Loucy (cell line): Measurements from ENCODE around the gene CLTB.

Experiments used
- H2AFZ ChIP-seq: fragments of 200-600 bp; sonication (generic); 2 replicates; pipeline ENCODE4 v1.6.0; 2016; ENCODE audit warnings: antibody characterized with exemption, mild to moderate bottlenecking, low read length, moderate library complexity
- H3F3A ChIP-seq: fragments of 200-600 bp; 2 replicates; pipeline ENCODE4 v1.6.0; 2016; ENCODE audit warnings: antibody characterized with exemption, low read depth, mild to moderate bottlenecking
- H3K27me3 ChIP-seq: fragments of 200-600 bp; sonication (generic); 2 replicates; pipeline ENCODE4 v1.6.1; 2014; ENCODE audit warnings: low read length, mild to moderate bottlenecking; ENCODE audit not compliant: insufficient read depth, poor library complexity, severe bottlenecking
- H3K36me3 ChIP-seq: fragments of 200-600 bp; sonication (generic); 2 replicates; pipeline ENCODE4 v1.6.1; 2016; ENCODE audit warnings: low read length; ENCODE audit not compliant: insufficient read depth
- H3K4me1 ChIP-seq: fragments of 200-600 bp; sonication (generic); 2 replicates; pipeline ENCODE4 v1.5.1; 2014; ENCODE audit warnings: low read length, mild to moderate bottlenecking; ENCODE audit not compliant: insufficient read depth, poor library complexity, severe bottlenecking
- H3K4me2 ChIP-seq: fragments of 200-600 bp; sonication (generic); 2 replicates; pipeline ENCODE4 v1.6.0; 2014; ENCODE audit warnings: antibody characterized with exemption, low read length, low read depth, mild to moderate bottlenecking; ENCODE audit not compliant: poor library complexity, severe bottlenecking
- H3K4me3 ChIP-seq: fragments of 200-600 bp; sonication (generic); 2 replicates; pipeline ENCODE4 v1.5.1; 2014; ENCODE audit warnings: low read length, mild to moderate bottlenecking, mixed read lengths; ENCODE audit not compliant: poor library complexity, severe bottlenecking
- H3K79me2 ChIP-seq: fragments of 200-600 bp; sonication (generic); 2 replicates; pipeline ENCODE4 v1.6.1; 2014; ENCODE audit warnings: low read length; ENCODE audit not compliant: insufficient read depth
- H3K9ac ChIP-seq: fragments of 200-600 bp; sonication (generic); 2 replicates; pipeline ENCODE4 v1.6.0; 2014; ENCODE audit warnings: mild to moderate bottlenecking, low read depth, low read length, moderate library complexity; ENCODE audit not compliant: poor library complexity, severe bottlenecking
- H3K9me2 ChIP-seq: fragments of 200-600 bp; sonication (generic); replicated peaks from 2 replicates; pipeline ENCODE4 v1.6.1; 2016; ENCODE audit warnings: low read depth, low read length, mixed read lengths
- H3K9me3 ChIP-seq: fragments of 200-600 bp; sonication (generic); 2 replicates; pipeline ENCODE4 v1.6.1; 2014; ENCODE audit warnings: mild to moderate bottlenecking, antibody characterized with exemption, low read length, low read depth; ENCODE audit not compliant: insufficient read depth
- H4K20me1 ChIP-seq: fragments of 200-600 bp; sonication (generic); 2 replicates; pipeline ENCODE4 v1.6.0; 2014; ENCODE audit warnings: antibody characterized with exemption, low read length, mild to moderate bottlenecking; ENCODE audit not compliant: insufficient read depth, poor library complexity, severe bottlenecking
- EZH2phosphoT487 ChIP-seq: fragments of 200-600 bp; IDR thresholded peaks from 2 replicates; pipeline ENCODE4 v1.6.1; 2018; ENCODE audit warnings: antibody characterized with exemption, mild to moderate bottlenecking, moderate library complexity, borderline replicate concordance
- TF ChIP-seq, protein P1 (sequence below): fragments of 200-600 bp; sonication (generic); conservative IDR thresholded peaks from 2 replicates; pipeline ENCODE4 v1.5.1; 2014; ENCODE audit warnings: mild to moderate bottlenecking, antibody characterized with exemption, low read length

CLTB gene

DNA sequence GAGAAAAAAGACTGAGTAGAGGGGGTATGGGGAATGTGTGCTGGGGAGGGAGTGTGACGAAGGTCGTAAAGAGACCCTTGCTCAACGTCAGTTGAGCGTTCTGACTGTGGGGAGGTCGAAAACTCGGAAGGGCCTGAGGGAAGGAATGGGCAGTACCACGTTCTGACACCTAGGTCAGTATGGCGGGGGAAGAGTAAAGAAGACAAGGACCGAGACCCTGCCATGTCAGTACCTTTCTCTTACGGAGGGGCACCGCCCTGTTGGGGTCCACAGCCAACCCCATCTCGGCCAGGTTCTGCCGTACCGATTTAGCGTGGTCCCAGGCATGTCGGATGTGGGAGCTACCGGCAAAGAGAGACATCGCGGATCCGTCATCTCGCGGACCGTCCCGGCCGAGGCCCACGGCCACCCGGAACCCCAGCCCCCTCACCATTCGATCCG, 28.3 kb downstream of the CLTB start:
- no peaks in the 10 kb centered on the region for H3F3A ChIP-seq
- H3K4me3 ChIP-seq, result peak overlapping the region; percentile 96
- peak overlapping the region; percentile 40 for H2AFZ ChIP-seq
- H3K4me1 ChIP-seq, result peaks cover 6% of the 10 kb centered on the region
- no peaks in the 10 kb centered on the region for H3K9me2 ChIP-seq
- H3K27me3 ChIP-seq, result no peaks in the 10 kb centered on the region
- peak overlapping the region; percentile 87 for H3K9ac ChIP-seq
- peak overlapping the region; percentile 88 for H3K4me2 ChIP-seq
- H3K9me3 ChIP-seq, result no peaks in the 10 kb centered on the region
- TF ChIP-seq, protein P1, sequence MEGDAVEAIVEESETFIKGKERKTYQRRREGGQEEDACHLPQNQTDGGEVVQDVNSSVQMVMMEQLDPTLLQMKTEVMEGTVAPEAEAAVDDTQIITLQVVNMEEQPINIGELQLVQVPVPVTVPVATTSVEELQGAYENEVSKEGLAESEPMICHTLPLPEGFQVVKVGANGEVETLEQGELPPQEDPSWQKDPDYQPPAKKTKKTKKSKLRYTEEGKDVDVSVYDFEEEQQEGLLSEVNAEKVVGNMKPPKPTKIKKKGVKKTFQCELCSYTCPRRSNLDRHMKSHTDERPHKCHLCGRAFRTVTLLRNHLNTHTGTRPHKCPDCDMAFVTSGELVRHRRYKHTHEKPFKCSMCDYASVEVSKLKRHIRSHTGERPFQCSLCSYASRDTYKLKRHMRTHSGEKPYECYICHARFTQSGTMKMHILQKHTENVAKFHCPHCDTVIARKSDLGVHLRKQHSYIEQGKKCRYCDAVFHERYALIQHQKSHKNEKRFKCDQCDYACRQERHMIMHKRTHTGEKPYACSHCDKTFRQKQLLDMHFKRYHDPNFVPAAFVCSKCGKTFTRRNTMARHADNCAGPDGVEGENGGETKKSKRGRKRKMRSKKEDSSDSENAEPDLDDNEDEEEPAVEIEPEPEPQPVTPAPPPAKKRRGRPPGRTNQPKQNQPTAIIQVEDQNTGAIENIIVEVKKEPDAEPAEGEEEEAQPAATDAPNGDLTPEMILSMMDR, result no peak
- no peak for TF ChIP-seq EZH2phosphoT487
- no peaks in the 10 kb centered on the region for H4K20me1 ChIP-seq
- H3K79me2 ChIP-seq, result peaks cover 37% of the 10 kb centered on the region
- peaks cover 4% of the 10 kb centered on the region; the same call in 1 of the 2 replicates for H3K36me3 ChIP-seq

DNA sequence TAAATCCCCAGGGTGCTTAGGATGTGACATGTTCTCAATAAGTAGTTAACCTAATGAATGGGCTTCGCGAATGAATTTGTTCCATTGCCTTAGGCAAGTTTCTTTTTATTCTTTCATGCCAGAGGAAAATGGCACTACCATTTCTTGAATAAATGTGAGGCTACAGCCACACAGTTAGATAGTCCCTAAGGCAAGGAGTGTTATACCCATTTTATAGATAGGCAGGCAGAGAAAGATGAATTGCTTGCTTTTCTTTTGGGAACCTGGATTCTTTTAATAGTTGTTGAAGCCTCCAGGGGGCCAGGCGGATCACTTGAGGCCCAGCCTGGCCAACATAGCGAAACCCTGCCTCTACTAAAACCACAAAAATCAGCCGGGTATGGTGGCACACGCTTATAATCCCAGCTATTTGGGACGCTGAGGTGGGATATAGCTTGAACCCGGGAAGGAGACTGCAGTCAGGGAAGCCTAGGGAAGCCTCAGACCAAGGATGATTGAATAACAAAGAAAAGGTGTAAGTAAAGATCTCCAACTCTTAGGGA, 28.9 kb downstream of the CLTB start:
- peaks cover 6% of the 10 kb centered on the region for H3K4me1 ChIP-seq
- peaks cover 4% of the 10 kb centered on the region; the same call in 1 of the 2 replicates for H3K36me3 ChIP-seq

DNA sequence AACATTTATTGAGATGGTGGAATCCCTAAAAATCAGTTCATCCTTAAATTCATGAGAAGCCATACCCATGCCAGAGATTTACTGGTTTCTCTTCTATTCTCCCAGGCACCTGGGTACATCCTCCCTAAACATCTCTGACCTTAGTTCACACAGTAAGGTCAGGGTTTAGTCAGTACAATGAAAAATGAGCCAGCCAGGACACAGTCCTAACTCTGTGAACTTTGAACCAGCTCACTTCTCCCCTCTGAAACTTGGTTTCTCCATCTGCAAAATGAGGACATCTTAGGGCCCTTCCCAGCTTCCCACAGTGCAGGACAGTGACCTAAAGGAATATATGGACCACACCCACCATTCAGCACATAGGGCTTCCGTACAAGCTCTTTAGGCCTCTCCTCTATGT, 29.8 kb downstream of the CLTB start:
- H2AFZ ChIP-seq, result no peak overlapping the region
- H3K79me2 ChIP-seq, result peaks cover 37% of the 10 kb centered on the region
- H3F3A ChIP-seq, result no peaks in the 10 kb centered on the region
- no peaks in the 10 kb centered on the region for H4K20me1 ChIP-seq
- H3K4me1 ChIP-seq, result peaks cover 6% of the 10 kb centered on the region
- no peaks in the 10 kb centered on the region for H3K9me2 ChIP-seq
- H3K27me3 ChIP-seq, result no peaks in the 10 kb centered on the region
- H3K4me2 ChIP-seq, result peak overlapping the region; percentile 88
- peaks cover 4% of the 10 kb centered on the region; the same call in 1 of the 2 replicates for H3K36me3 ChIP-seq
- H3K9ac ChIP-seq, result peak overlapping the region; percentile 87
- TF ChIP-seq, protein P1, result no peak
- no peak for TF ChIP-seq EZH2phosphoT487
- peak overlapping the region; percentile 96 for H3K4me3 ChIP-seq
- no peaks in the 10 kb centered on the region for H3K9me3 ChIP-seq

More for the DNA sequence above, 28.9 kb downstream of the CLTB start:
- Histone ChIP-seq H3K4me2 (peak overlapping the region; percentile 88), H3K27me3 (no peaks in the 10 kb centered on the region), H4K20me1 (no peaks in the 10 kb centered on the region), H3K9me3 (no peaks in the 10 kb centered on the region), H3K79me2 (peaks cover 37% of the 10 kb centered on the region), H3K9me2 (no peaks in the 10 kb centered on the region), H3F3A (no peaks in the 10 kb centered on the region), H3K4me3 (peak overlapping the region; percentile 96), H2AFZ (no peak overlapping the region), H3K9ac (peak overlapping the region; percentile 87)
- TF ChIP-seq, protein P1, result no peak
- no peak for TF ChIP-seq EZH2phosphoT487
